HepG2 (cell line): ENCODE data around the gene CDK9. TPM values are rescaled to one million over a fixed set of nuclear protein-coding genes. Genes with fewer than 3 reads are reported as not detected.

ENCODE experiments used
- ATAC-seq: fragments of 200-7000 bp; cut with Tn5 transposase; 3 replicates; pipeline ENCODE4 v1.9.1; 2020; ENCODE audit warnings: mild to moderate bottlenecking, moderate library complexity
- BruUV-seq: library from RNA; stranded (reverse); fragments of 400-500 nt; replicated peaks from 2 replicates; lab custom pipeline; 2021; lab: Mats Ljungman, UMichigan
- CTCF ChIA-PET: fragments of 300-600 bp; formaldehyde crosslinking; extraction: SDS; loops from one replicate; lab custom pipeline; 2021; ENCODE audit warnings: low total read pairs, inconsistent platforms, low intra/inter-chr PET ratio; lab: Yijun Ruan, JAX
- POLR2A ChIA-PET: fragments of 350-600 bp; sonication (Branson Sonifier 250); formaldehyde crosslinking; loops from one replicate; lab custom pipeline; 2020; ENCODE audit warnings: antibody characterized with exemption, inconsistent platforms; lab: Yijun Ruan, JAX
- DNase-seq: peaks from one replicate; pipeline ENCODE4 v3.0.0-alpha.2; 2015; ENCODE audit warnings: low spot score
- FAIRE-seq: peaks from 3 replicates; lab custom pipeline; 2011; peaks lifted over from hg19 to GRCh38; lab: Jason Lieb, UNC
- H2AFZ ChIP-seq: one replicate; pipeline ENCODE4 v1.6.1; 2011; ENCODE audit warnings: low read length, inconsistent platforms
- H3K27ac ChIP-seq: fragments of 300-600 bp; 3 replicates; pipeline ENCODE4 v1.8.0; 2011; ENCODE audit warnings: mixed run types, mild to moderate bottlenecking, mixed read lengths, low read length, inconsistent platforms; ENCODE audit not compliant: insufficient read depth; ENCODE audit errors: extremely low read length
- H3K27me3 ChIP-seq, 2 experiments: fragments of 200-600 bp in 1 of 2; 2 replicates in 1 of 2; 3 replicates in 1 of 2; pipeline versions ENCODE4 v1.6.0 to v1.8.0; 2011; ENCODE audit warnings: low read length in 2 of 2, mild to moderate bottlenecking in 2 of 2, moderate library complexity in 2 of 2, inconsistent platforms in 1 of 2; ENCODE audit not compliant: insufficient read depth in 2 of 2, control insufficient read depth in 1 of 2
- H3K36me3 ChIP-seq, 2 experiments: fragments of 200-600 bp in 1 of 2; replicated peaks in 1 of 2; 2 replicates in 1 of 2; 3 replicates in 1 of 2; pipeline versions ENCODE4 v1.5.1 to v1.8.0; 2011; ENCODE audit warnings: low read length in 2 of 2, inconsistent platforms in 1 of 2; ENCODE audit not compliant: insufficient read depth in 2 of 2, control insufficient read depth in 1 of 2
- H3K4me1 ChIP-seq: 2 replicates; pipeline ENCODE4 v1.5.1; 2012; ENCODE audit warnings: low read length, inconsistent platforms; ENCODE audit not compliant: insufficient read depth
- H3K4me2 ChIP-seq: 2 replicates; pipeline ENCODE4 v1.6.0; 2011; ENCODE audit warnings: low read depth, low read length, inconsistent platforms
- H3K4me3 ChIP-seq, 3 experiments: fragments of 200-600 bp in 1 of 3; sonication (generic), shearing (Covaris generic) in 1 of 3; replicated peaks in 1 of 3; 2 replicates each; pipeline ENCODE4 v1.5.1; 2011 to 2016; ENCODE audit warnings: low read length in 3 of 3, inconsistent platforms in 2 of 3, low read depth in 2 of 3, mild to moderate bottlenecking in 2 of 3, control low read depth in 1 of 3, mixed read lengths in 1 of 3; ENCODE audit not compliant: insufficient read depth in 1 of 3
- H3K79me2 ChIP-seq: one replicate; pipeline ENCODE4 v1.6.1; 2011; ENCODE audit warnings: low read length, inconsistent platforms; ENCODE audit not compliant: insufficient read depth
- H3K9ac ChIP-seq: 2 replicates; pipeline ENCODE4 v1.6.0; 2011; ENCODE audit warnings: mild to moderate bottlenecking, low read depth, low read length, inconsistent platforms; ENCODE audit not compliant: insufficient read depth
- H3K9me3 ChIP-seq: 2 replicates; pipeline ENCODE4 v1.5.1; 2012; ENCODE audit warnings: mild to moderate bottlenecking, low read length
- H4K20me1 ChIP-seq: 2 replicates; pipeline ENCODE4 v1.6.0; 2011; ENCODE audit warnings: inconsistent platforms, mild to moderate bottlenecking, low read length, moderate library complexity; ENCODE audit not compliant: insufficient read depth
- BHLHE40 ChIP-seq: IDR thresholded peaks from 2 replicates; pipeline ENCODE4 v1.6.1; 2011; ENCODE audit warnings: low read length, improper control_type of control experiment
- GATAD2A ChIP-seq: IDR thresholded peaks from 2 replicates; pipeline ENCODE4 v1.6.1; 2016
- NFYC ChIP-seq: IDR thresholded peaks from 2 replicates; pipeline ENCODE4 v1.6.1; 2016; ENCODE audit warnings: missing genetic modification reagents, missing compliant biosample characterization
- PRMT3 ChIP-seq: sonication (generic); formaldehyde crosslinking; IDR thresholded peaks from 2 replicates; pipeline ENCODE4 v1.8.1; 2022; ENCODE audit warnings: low read depth, mild to moderate bottlenecking, moderate library complexity, missing genetic modification reagents, borderline replicate concordance
- RAD21 ChIP-seq: fragments of 450-650 bp; formaldehyde crosslinking; IDR thresholded peaks from 2 replicates; pipeline ENCODE4 v1.5.0; 2020; ENCODE audit warnings: mild to moderate bottlenecking
- STAG1 ChIP-seq: sonication (generic); formaldehyde crosslinking; IDR thresholded peaks from 2 replicates; pipeline ENCODE4 v1.4.0; 2020; ENCODE audit warnings: missing genetic modification reagents
- ZGPAT ChIP-seq: IDR thresholded peaks from 2 replicates; pipeline ENCODE4 v1.6.1; 2016; ENCODE audit warnings: mild to moderate bottlenecking
- ZNF710 ChIP-seq: sonication (generic); formaldehyde crosslinking; IDR thresholded peaks from 2 replicates; pipeline ENCODE4 v1.5.0; 2020; ENCODE audit warnings: mild to moderate bottlenecking, missing genetic modification reagents, borderline replicate concordance
- WGBS: methylation state at CpG from one replicate; pipeline ENCODE4 v1.1.6; 2017; ENCODE audit warnings: low lambda C conversion rate; 5-methylcytosine and 5-hydroxymethylcytosine counted together
- in situ Hi-C: cut with HindIII; loops from 2 replicates; pipeline ENCODE4 v1.10.0; 2017; ENCODE audit warnings: low pct_unique_long_range_greater_than_20kb; ENCODE audit not compliant: extremely low pct_ligation_motif_present
- intact Hi-C: fragments of 100-400 bp; cut with micrococcal nuclease; formaldehyde crosslinking; loops from one replicate; pipeline ENCODE4 v1.10.0; 2022; ENCODE audit not compliant: unreplicated experiment
- polyA plus RNA-seq, 8 experiments: library from polyadenylated mRNA; depleted of rRNA in 3 of 8; stranded (reverse) in 7 of 8; unstranded in 1 of 8; fragments of >200 nt; fragmentation: Illumina TruSeq in 4 of 8; extraction: Trizol in 4 of 8; gene quantifications; 2 replicates each; pipeline versions ENCODE4 v1.2.1 to v1.2.3, GENCODE V29; 2011 to 2016; ENCODE audit warnings: low read depth in 4 of 8, missing spikeins in 1 of 8, mixed read lengths in 1 of 8; ENCODE audit not compliant: insufficient read depth in 1 of 8
- total RNA-seq, 5 experiments: library from RNA; depleted of rRNA; stranded (reverse); fragments of >200 nt; fragmentation: Illumina TruSeq; extraction: Trizol; gene quantifications; 2 replicates each; pipeline ENCODE4 v1.2.3, GENCODE V29; 2016; ENCODE audit warnings: low read depth in 1 of 5

Gene CDK9
- total and polyA plus RNA-seq, 2 of the 13 experiments (the other 11 are each of a cell fraction or from before 2014, with no cell fraction given) = 16.8 to 21.5 TPM

GRCh38 chr9:127786773-127787104, 905 bp downstream of the CDK9 start:
- H3K79me2 ChIP-seq = peaks cover 19% of the 10 kb centered on the region
- 5% methylated on average over 10 of the region's 12 CpGs for WGBS
- H2AFZ ChIP-seq = no peak overlapping the region
- in situ Hi-C loops = no loop called here
- FAIRE-seq = peak; percentile 4
- intact Hi-C loops = loop anchor here (1.0 to 5.0 kb wide), 2 partner anchors 84 to 194 kb away; no protein-coding TSS in a partner anchor
- ChIA-PET CTCF (interaction anchor here (0.6 kb wide), 1 partner anchor 331 kb away, joined by 3 read pairs; no protein-coding TSS in a partner anchor), POLR2A (no interaction called here)
- peak overlapping the region; percentile 90 for H3K27ac ChIP-seq
- no peak; the same call in 2 of the 3 replicates for ATAC-seq
- peaks cover 24 to 41% of the 10 kb centered on the region in 2 experiments for H3K36me3 ChIP-seq
- no peaks in the 10 kb centered on the region for H3K9me3 ChIP-seq
- H4K20me1 ChIP-seq = peaks cover 21% of the 10 kb centered on the region
- no TSS peak for BruUV-seq
- peak overlapping the region; percentile 95; the same call in 1 of the 2 replicates for H3K9ac ChIP-seq
- 0 out of 5 replicates have a peak, but pooled peaks cover 1 to 12% of the 10 kb centered on the region in 2 experiments for H3K27me3 ChIP-seq
- peak overlapping the region; percentile 67 for H3K4me2 ChIP-seq
- 0 out of 2 replicates have a peak, but pooled peaks have one; percentile 4 for TF ChIP-seq ZGPAT
- TF ChIP-seq ZNF710 = 0 out of 2 replicates have a peak, but pooled peaks have one; percentile 40
- TF ChIP-seq NFYC (CRISPR knock-in tag) = 0 out of 2 replicates have a peak, but pooled peaks have one; percentile 32
- 0 out of 2 replicates have a peak, but pooled peaks have one; percentile 24 for TF ChIP-seq RAD21 (CRISPR knock-in tag)
- TF ChIP-seq GATAD2A = no peak
- no peak for TF ChIP-seq BHLHE40
- peak; percentile 4; the same call in 1 of the 2 replicates for TF ChIP-seq STAG1 (CRISPR knock-in tag)
- TF ChIP-seq PRMT3 (CRISPR knock-in tag) = 0 out of 2 replicates have a peak, but pooled peaks have one; percentile 1
- H3K4me3 ChIP-seq = peak overlapping the region; percentile 94 to 99 (median 98)
- DNase-seq = no peak
- H3K4me1 ChIP-seq = peaks cover 19% of the 10 kb centered on the region
